Keratinocyte (primary cell): ENCODE measurements around the gene GLOD5. TPM values are rescaled to one million over a fixed set of nuclear protein-coding genes. Genes with fewer than 3 reads are reported as not detected.

ENCODE experiments used
- DNase-seq: peaks from one replicate; pipeline ENCODE4 v3.0.0-alpha.2; 2011; ENCODE audit warnings: low read depth, missing footprints, low spot score
- FAIRE-seq: peaks from 2 replicates; lab custom pipeline; 2011; peaks lifted over from hg19 to GRCh38; lab: Jason Lieb, UNC
- H2AFZ ChIP-seq: 2 replicates; pipeline ENCODE4 v1.6.0; 2012; ENCODE audit warnings: low read length, control low read depth, inconsistent platforms; ENCODE audit not compliant: control insufficient read depth
- H3K27ac ChIP-seq: 2 replicates; pipeline ENCODE4 v1.5.1; 2011; ENCODE audit warnings: low read length; ENCODE audit not compliant: control insufficient read depth, insufficient read depth
- H3K27me3 ChIP-seq: 3 replicates; pipeline ENCODE4 v1.6.0; 2011; ENCODE audit warnings: low read length; ENCODE audit not compliant: control insufficient read depth, insufficient read depth; ENCODE audit errors: extremely low read depth
- H3K36me3 ChIP-seq, 2 experiments: 2 replicates in 1 of 2; 3 replicates in 1 of 2; pipeline ENCODE4 v1.5.1; 2011; ENCODE audit warnings: low read length in 2 of 2, mild to moderate bottlenecking in 1 of 2; ENCODE audit not compliant: control insufficient read depth in 2 of 2, insufficient read depth in 2 of 2; ENCODE audit errors: extremely low read depth in 1 of 2
- H3K4me1 ChIP-seq: 3 replicates; pipeline ENCODE4 v1.5.1; 2011; ENCODE audit warnings: low read length; ENCODE audit not compliant: control insufficient read depth, insufficient read depth; ENCODE audit errors: extremely low read depth
- H3K4me2 ChIP-seq: 3 replicates; pipeline ENCODE4 v1.6.0; 2011; ENCODE audit warnings: low read depth, low read length; ENCODE audit not compliant: control insufficient read depth, insufficient read depth; ENCODE audit errors: extremely low read depth
- H3K4me3 ChIP-seq, 3 experiments: fragments of 200-600 bp in 1 of 3; sonication (generic) in 1 of 3; 2 replicates in 2 of 3; 3 replicates in 1 of 3; pipeline ENCODE4 v1.5.1; 2011 to 2016; ENCODE audit warnings: low read length in 3 of 3, mild to moderate bottlenecking in 3 of 3, control low read depth in 2 of 3, inconsistent platforms in 1 of 3, low read depth in 1 of 3, mixed read lengths in 1 of 3, mixed run types in 1 of 3, moderate library complexity in 1 of 3; ENCODE audit not compliant: control insufficient read depth in 2 of 3, insufficient read depth in 2 of 3; ENCODE audit errors: extremely low read depth in 1 of 3
- H3K79me2 ChIP-seq: 2 replicates; pipeline ENCODE4 v1.6.0; 2012; ENCODE audit warnings: low read length; ENCODE audit not compliant: control insufficient read depth, insufficient read depth
- H3K9ac ChIP-seq: 3 replicates; pipeline ENCODE4 v1.6.0; 2011; ENCODE audit warnings: low read length; ENCODE audit not compliant: control insufficient read depth, insufficient read depth; ENCODE audit errors: extremely low read depth
- H3K9me1 ChIP-seq: 3 replicates; pipeline ENCODE4 v1.6.0; 2011; ENCODE audit warnings: low read length; ENCODE audit not compliant: control insufficient read depth, insufficient read depth; ENCODE audit errors: extremely low read depth
- H3K9me3 ChIP-seq: 2 replicates; pipeline ENCODE4 v1.5.1; 2012; ENCODE audit warnings: low read depth, low read length; ENCODE audit not compliant: control insufficient read depth
- H4K20me1 ChIP-seq: 3 replicates; pipeline ENCODE4 v1.6.0; 2011; ENCODE audit warnings: low read length; ENCODE audit not compliant: control insufficient read depth, insufficient read depth; ENCODE audit errors: extremely low read depth
- EZH2 ChIP-seq: IDR thresholded peaks from one replicate; pipeline ENCODE4 v1.6.1; 2012; ENCODE audit warnings: inconsistent platforms, mild to moderate bottlenecking, low read length, moderate library complexity
- dilution Hi-C: fragments of 300-500 bp; cut with MboI; formaldehyde crosslinking; loops from one replicate; pipeline ENCODE4 v1.7.0; 2020; ENCODE audit warnings: low sequenced_read_pairs; ENCODE audit not compliant: extremely low pct_ligation_motif_present
- polyA plus RNA-seq, 5 experiments: library from polyadenylated mRNA; depleted of rRNA in 3 of 5; stranded (reverse) in 3 of 5; stranded (forward) in 1 of 5; unstranded in 1 of 5; fragments of >200 nt; gene quantifications; 1 replicate in 1 of 5; 2 replicates in 3 of 5; 3 replicates in 1 of 5; pipeline versions ENCODE4 v1.2.1 to v1.2.3, GENCODE V29; 2011 to 2012; ENCODE audit warnings: missing spikeins in 2 of 5, low read depth in 1 of 5, low replicate concordance in 1 of 5
- TF ChIP-seq, protein P1 (sequence below), 3 experiments: IDR thresholded peaks in 1 of 3; conservative IDR thresholded peaks in 1 of 3; optimal IDR thresholded peaks in 1 of 3; 2 replicates in 2 of 3; 3 replicates in 1 of 3; pipeline versions ENCODE3 to v1.5.1; 2011; ENCODE audit warnings: low read length in 3 of 3, mild to moderate bottlenecking in 3 of 3, moderate library complexity in 2 of 3, control low read depth in 1 of 3, inconsistent platforms in 1 of 3; ENCODE audit not compliant: insufficient read depth in 2 of 3; ENCODE audit errors: extremely low read depth in 1 of 3

GLOD5 gene
- polyA plus RNA-seq, 1 donor (not counting 4 experiments of a cell fraction or from before 2014, with no cell fraction given) = not detected

DNA sequence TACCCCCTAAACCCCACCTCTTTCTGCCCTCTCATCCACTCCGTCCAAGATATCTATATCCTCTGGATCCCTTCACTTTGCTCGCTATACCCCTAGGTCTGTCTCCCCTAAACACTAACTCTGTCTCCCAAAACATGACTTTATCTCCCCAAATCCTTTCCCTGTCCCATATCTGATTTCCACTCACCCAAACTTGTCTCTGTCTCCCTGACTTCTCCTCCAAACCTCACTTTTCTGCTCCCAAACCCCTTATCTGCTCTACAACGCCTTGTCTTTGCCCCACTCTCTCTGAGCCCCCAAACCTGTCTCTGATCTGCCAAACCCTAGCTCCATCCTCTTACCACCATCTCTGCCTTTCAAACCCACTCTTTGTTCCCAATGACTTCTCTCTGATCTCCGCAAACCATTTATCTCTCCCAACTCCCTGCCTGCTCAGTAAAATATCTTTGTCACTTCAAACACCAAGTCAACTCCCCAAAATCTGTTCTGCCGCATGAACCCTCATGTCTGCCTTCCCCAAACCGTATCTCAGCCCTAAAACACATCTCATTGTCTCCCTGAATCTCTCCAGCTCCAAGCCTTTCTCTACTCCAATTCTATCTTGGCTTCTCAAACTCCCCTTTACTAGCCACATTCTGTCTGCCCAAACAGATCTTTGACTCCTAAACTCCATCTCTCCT, 25.4 kb downstream of the GLOD5 start:
- TF ChIP-seq EZH2 = no peak
- TF ChIP-seq, protein P1, sequence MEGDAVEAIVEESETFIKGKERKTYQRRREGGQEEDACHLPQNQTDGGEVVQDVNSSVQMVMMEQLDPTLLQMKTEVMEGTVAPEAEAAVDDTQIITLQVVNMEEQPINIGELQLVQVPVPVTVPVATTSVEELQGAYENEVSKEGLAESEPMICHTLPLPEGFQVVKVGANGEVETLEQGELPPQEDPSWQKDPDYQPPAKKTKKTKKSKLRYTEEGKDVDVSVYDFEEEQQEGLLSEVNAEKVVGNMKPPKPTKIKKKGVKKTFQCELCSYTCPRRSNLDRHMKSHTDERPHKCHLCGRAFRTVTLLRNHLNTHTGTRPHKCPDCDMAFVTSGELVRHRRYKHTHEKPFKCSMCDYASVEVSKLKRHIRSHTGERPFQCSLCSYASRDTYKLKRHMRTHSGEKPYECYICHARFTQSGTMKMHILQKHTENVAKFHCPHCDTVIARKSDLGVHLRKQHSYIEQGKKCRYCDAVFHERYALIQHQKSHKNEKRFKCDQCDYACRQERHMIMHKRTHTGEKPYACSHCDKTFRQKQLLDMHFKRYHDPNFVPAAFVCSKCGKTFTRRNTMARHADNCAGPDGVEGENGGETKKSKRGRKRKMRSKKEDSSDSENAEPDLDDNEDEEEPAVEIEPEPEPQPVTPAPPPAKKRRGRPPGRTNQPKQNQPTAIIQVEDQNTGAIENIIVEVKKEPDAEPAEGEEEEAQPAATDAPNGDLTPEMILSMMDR (optimal IDR thresholded peaks at IDR 0.05 in 1 of 3, IDR thresholded peaks at IDR 0.05 in 1 of 3, conservative IDR thresholded peaks at IDR 0.05 in 1 of 3; ENCODE audit: extremely low read depth in 1 of 3, insufficient read depth in 2 of 3, low read length in 3 of 3) = no peak
- Histone ChIP-seq H2AFZ (no peak overlapping the region), H3K36me3 (no peaks in the 10 kb centered on the region), H3K9me1 (no peaks in the 10 kb centered on the region), H3K27ac (no peak overlapping the region), H3K4me1 (no peaks in the 10 kb centered on the region), H3K79me2 (no peaks in the 10 kb centered on the region), H3K4me2 (no peak overlapping the region), H3K9ac (no peak overlapping the region), H4K20me1 (no peaks in the 10 kb centered on the region), H3K9me3 (no peaks in the 10 kb centered on the region), H3K4me3 (no peak overlapping the region), H3K27me3 (peaks cover 9% of the 10 kb centered on the region)
- dilution Hi-C loops = no loop called here
- DNase-seq (no peak), FAIRE-seq (no peak)

DNA sequence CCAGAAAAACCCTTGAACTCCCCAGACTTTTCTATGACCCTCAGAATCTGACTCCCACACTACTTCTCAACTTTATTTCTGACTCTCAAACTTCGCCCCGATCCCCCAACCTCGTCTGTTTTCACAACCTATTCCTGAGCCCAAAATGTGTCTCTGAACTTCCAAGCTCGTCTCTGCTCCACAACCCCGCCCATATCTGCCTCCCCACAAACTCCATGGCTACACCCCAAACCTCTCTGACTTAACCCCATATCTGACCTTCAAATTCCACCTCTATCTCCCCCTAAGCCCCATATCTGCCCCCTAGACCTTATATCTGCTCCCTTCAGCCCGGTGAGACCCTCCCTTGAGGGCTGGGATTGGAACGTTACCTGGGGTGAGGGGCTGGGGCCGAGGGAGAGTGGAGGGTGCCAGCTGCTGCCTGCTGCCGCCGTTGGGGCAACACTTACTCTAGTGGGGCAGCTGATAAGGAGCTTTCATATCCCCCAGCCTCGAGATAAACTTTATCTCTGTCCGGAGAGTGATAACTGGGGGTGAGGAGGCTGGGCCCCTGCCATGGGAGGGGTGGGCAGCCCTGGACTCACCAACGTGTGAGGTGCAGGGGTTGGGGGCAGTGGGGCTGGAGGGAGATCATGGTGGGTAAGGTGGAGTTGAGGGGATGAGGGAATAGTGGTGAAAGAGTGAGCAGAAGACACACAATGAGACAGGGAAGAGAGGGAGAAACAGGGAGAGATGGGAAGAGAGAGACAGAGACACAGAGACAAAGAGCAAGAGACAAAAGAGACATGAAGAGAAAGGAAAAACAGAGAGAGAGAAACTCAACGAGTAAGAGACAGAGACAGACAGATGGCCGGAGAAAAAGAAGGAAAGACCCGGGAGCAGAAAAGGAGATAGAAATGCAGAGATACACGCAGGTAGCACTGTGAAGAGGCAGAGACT, 26.2 kb downstream of the GLOD5 start:
- no peaks in the 10 kb centered on the region for H3K9me3 ChIP-seq
- DNase-seq (no peak), FAIRE-seq (no peak)
- H3K79me2 ChIP-seq = no peaks in the 10 kb centered on the region
- TF ChIP-seq, protein P1 (optimal IDR thresholded peaks at IDR 0.05 in 1 of 3, IDR thresholded peaks at IDR 0.05 in 1 of 3, conservative IDR thresholded peaks at IDR 0.05 in 1 of 3; ENCODE audit: extremely low read depth in 1 of 3, insufficient read depth in 2 of 3, low read length in 3 of 3) = no peak
- no peak for TF ChIP-seq EZH2
- H3K9ac ChIP-seq = no peak overlapping the region
- H3K27me3 ChIP-seq = peaks cover 9% of the 10 kb centered on the region
- dilution Hi-C loops = no loop called here
- no peaks in the 10 kb centered on the region for H4K20me1 ChIP-seq
- H3K36me3 ChIP-seq = no peaks in the 10 kb centered on the region
- H3K4me1 ChIP-seq = no peaks in the 10 kb centered on the region
- no peak overlapping the region for H2AFZ ChIP-seq
- no peaks in the 10 kb centered on the region for H3K9me1 ChIP-seq
- H3K4me3 ChIP-seq = no peak overlapping the region
- no peak overlapping the region for H3K4me2 ChIP-seq
- no peak overlapping the region for H3K27ac ChIP-seq
